Mesothelial cell of epicardium (in vitro differentiated cells): Measurements from ENCODE around the gene VASH2. TPM values are rescaled to one million over a fixed set of nuclear protein-coding genes. Genes with fewer than 3 reads are reported as not detected.

Experiments
- DNase-seq, 2 experiments: peaks; one replicate each; pipeline ENCODE4 v3.0.0; 2021; ENCODE audit warnings: low spot score in 2 of 2; ENCODE audit not compliant: unreplicated experiment in 2 of 2
- H3K27ac Mint-ChIP-seq: 2 replicates; pipeline ENCODE4 v1.8.0; 2021; ENCODE audit warnings: mixed read lengths
- H3K27me3 Mint-ChIP-seq: 2 replicates; pipeline ENCODE4 v1.8.0; 2021; ENCODE audit warnings: low read depth, mixed read lengths
- H3K36me3 Mint-ChIP-seq: 2 replicates; pipeline ENCODE4 v1.8.0; 2021; ENCODE audit warnings: mixed read lengths
- H3K4me1 Mint-ChIP-seq: 2 replicates; pipeline ENCODE4 v1.8.0; 2021; ENCODE audit warnings: mixed read lengths
- H3K4me3 Mint-ChIP-seq: 2 replicates; pipeline ENCODE4 v1.8.0; 2021; ENCODE audit warnings: mild to moderate bottlenecking, moderate library complexity, mixed read lengths
- H3K9me3 Mint-ChIP-seq: 2 replicates; pipeline ENCODE4 v1.8.0; 2021; ENCODE audit warnings: mixed read lengths
- CTCF ChIP-seq: fragments of 200-600 bp; sonication (generic); IDR thresholded peaks from one replicate; pipeline ENCODE4 v1.5.0; 2021; ENCODE audit warnings: antibody characterized with exemption; ENCODE audit not compliant: unreplicated experiment
- total RNA-seq: library from RNA; stranded (reverse); gene quantifications from 3 replicates; pipeline ENCODE4 v1.2.1, GENCODE V29; 2021

The VASH2 gene
- total RNA-seq, 1 donor from 2014 or later: 43.6 TPM

GRCh38 chr1:212951126-212951946, 995 bp downstream of the VASH2 start:
- peak overlapping the region; percentile 86 for H3K4me3 Mint-ChIP-seq
- peaks cover 4% of the 10 kb centered on the region for H3K9me3 Mint-ChIP-seq
- peaks cover 25% of the 10 kb centered on the region for H3K4me1 Mint-ChIP-seq
- peak in 1 of 2 experiments; percentile 43 for DNase-seq
- H3K36me3 Mint-ChIP-seq: peaks cover 23% of the 10 kb centered on the region
- H3K27me3 Mint-ChIP-seq: no peaks in the 10 kb centered on the region
- no peak for TF ChIP-seq CTCF
- peak overlapping the region; percentile 91 for H3K27ac Mint-ChIP-seq

DNA sequence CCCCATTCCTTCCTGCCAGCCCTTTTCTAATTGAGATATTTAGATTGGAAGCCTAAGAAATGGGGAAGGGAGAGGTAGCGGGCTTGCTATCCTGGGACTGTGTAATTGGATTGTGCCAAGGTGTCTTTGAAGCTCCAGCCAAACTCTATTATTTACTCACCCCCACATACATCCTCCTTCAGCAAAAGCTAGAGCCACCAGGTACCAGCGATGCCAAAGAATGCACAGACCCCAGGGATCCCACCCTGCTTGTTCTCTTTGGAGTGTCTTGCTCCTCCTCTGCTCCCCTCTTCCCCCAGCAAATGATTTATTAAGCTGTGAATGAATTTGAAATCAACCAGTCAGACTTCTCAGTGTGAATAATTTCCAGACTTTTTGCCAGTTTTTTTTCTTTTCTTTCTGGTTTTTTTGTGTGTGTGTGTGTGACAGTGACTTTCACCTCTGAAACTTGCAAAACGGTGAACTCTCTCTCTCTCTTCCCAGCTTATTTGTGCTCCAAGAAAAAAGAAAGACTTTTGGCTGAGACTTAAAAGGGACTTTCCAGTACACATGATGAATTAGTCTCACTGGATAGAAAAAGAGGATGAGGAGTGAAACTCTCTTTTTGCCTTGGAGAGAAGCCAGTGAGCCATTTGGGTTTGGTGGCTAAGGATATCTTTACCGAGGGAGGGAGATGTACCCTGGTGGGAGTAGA, 1.8 kb downstream of the VASH2 start:
- no peak for TF ChIP-seq CTCF
- Mint-ChIP-seq H3K36me3 (peaks cover 30% of the 10 kb centered on the region), H3K27ac (peak overlapping the region; percentile 91), H3K4me1 (peaks cover 25% of the 10 kb centered on the region), H3K9me3 (peaks cover 4% of the 10 kb centered on the region), H3K27me3 (no peaks in the 10 kb centered on the region), H3K4me3 (peak overlapping the region; percentile 86)
- no peak for DNase-seq

- Mint-ChIP-seq H3K27me3 (no peaks in the 10 kb centered on the region), H3K4me3 (peak overlapping the region; percentile 86), H3K36me3 (peaks cover 31% of the 10 kb centered on the region), H3K9me3 (peaks cover 4% of the 10 kb centered on the region), H3K27ac (peak overlapping the region; percentile 91), H3K4me1 (peaks cover 25% of the 10 kb centered on the region)
- no peak for DNase-seq
- no peak for TF ChIP-seq CTCF
Measured at GRCh38 chr1:212952641-212952976, 2.3 kb downstream of the VASH2 start.

GRCh38 chr1:212953321-212953720, 3.0 kb downstream of the VASH2 start:
- H3K36me3 Mint-ChIP-seq: peaks cover 31% of the 10 kb centered on the region
- peaks cover 2% of the 10 kb centered on the region for H3K9me3 Mint-ChIP-seq
- TF ChIP-seq CTCF: no peak
- H3K27me3 Mint-ChIP-seq: no peaks in the 10 kb centered on the region
- peaks cover 25% of the 10 kb centered on the region for H3K4me1 Mint-ChIP-seq
- DNase-seq: no peak
- no peak overlapping the region for H3K27ac Mint-ChIP-seq
- H3K4me3 Mint-ChIP-seq: peak overlapping the region; percentile 24

- no peaks in the 10 kb centered on the region for H3K9me3 Mint-ChIP-seq
- no peaks in the 10 kb centered on the region for H3K27me3 Mint-ChIP-seq
- TF ChIP-seq CTCF: no peak
- DNase-seq: no peak
- H3K36me3 Mint-ChIP-seq: peaks cover 36% of the 10 kb centered on the region
- peaks cover 25% of the 10 kb centered on the region for H3K4me1 Mint-ChIP-seq
- no peak overlapping the region for H3K27ac Mint-ChIP-seq
- no peak overlapping the region for H3K4me3 Mint-ChIP-seq
Measured at GRCh38 chr1:212954514-212954913, 4.2 kb downstream of the VASH2 start.
